GM21360 (cell line): ENCODE results near the gene NPFFR1.

Experiments
- ATAC-seq: cut with Tn5 transposase; IDR thresholded peaks from one replicate; pipeline ENCODE4 v1.9.1; 2021; ENCODE audit warnings: mild to moderate bottlenecking, moderate library complexity; ENCODE audit not compliant: unreplicated experiment

The NPFFR1 gene

GRCh38 chr10:70315815-70316214 lies 32.0 kb upstream of the NPFFR1 start:
- no peak for ATAC-seq

GRCh38 chr10:70315276-70315675 lies 31.5 kb upstream of the NPFFR1 start:
- ATAC-seq, result no peak

- no peak for ATAC-seq
Observed at GRCh38 chr10:70312972-70313371, 29.2 kb upstream of the NPFFR1 start.

- no peak for ATAC-seq
Observed at GRCh38 chr10:70312249-70312648, 28.4 kb upstream of the NPFFR1 start.

GRCh38 chr10:70311698-70312097 lies 27.9 kb upstream of the NPFFR1 start:
- no peak for ATAC-seq

GRCh38 chr10:70309661-70310060 lies 25.9 kb upstream of the NPFFR1 start:
- ATAC-seq, result no peak

GRCh38 chr10:70308121-70309060 lies 24.6 kb upstream of the NPFFR1 start:
- no peak for ATAC-seq

GRCh38 chr10:70306886-70307520 lies 23.2 kb upstream of the NPFFR1 start:
- ATAC-seq, result no peak

GRCh38 chr10:70306181-70306705 lies 22.4 kb upstream of the NPFFR1 start:
- no peak for ATAC-seq

GRCh38 chr10:70303730-70304129 lies 19.9 kb upstream of the NPFFR1 start:
- no peak for ATAC-seq

- no peak for ATAC-seq
Observed at GRCh38 chr10:70302292-70302691, 18.5 kb upstream of the NPFFR1 start.

GRCh38 chr10:70300908-70301597 lies 17.2 kb upstream of the NPFFR1 start:
- ATAC-seq, result no peak

GRCh38 chr10:70300461-70300860 lies 16.7 kb upstream of the NPFFR1 start:
- ATAC-seq, result no peak

GRCh38 chr10:70299876-70300275 lies 16.1 kb upstream of the NPFFR1 start:
- no peak for ATAC-seq

GRCh38 chr10:70298393-70298792 lies 14.6 kb upstream of the NPFFR1 start:
- ATAC-seq, result no peak

- no peak for ATAC-seq
Observed at GRCh38 chr10:70297224-70297623, 13.4 kb upstream of the NPFFR1 start.

GRCh38 chr10:70296406-70296899 lies 12.6 kb upstream of the NPFFR1 start:
- ATAC-seq, result no peak

GRCh38 chr10:70295926-70296325 lies 12.1 kb upstream of the NPFFR1 start:
- no peak for ATAC-seq

GRCh38 chr10:70295321-70295720 lies 11.5 kb upstream of the NPFFR1 start:
- no peak for ATAC-seq

- no peak for ATAC-seq
Observed at GRCh38 chr10:70293169-70293843, 9.5 kb upstream of the NPFFR1 start.

GRCh38 chr10:70292004-70292403 lies 8.2 kb upstream of the NPFFR1 start:
- ATAC-seq, result no peak
